ENCODE results near the gene RGS5. TPM values are rescaled to one million over a fixed set of nuclear protein-coding genes. Genes with fewer than 3 reads are reported as not detected.

RGS5 gene
- polyA plus RNA-seq, 1 donor (not counting 4 experiments of a cell fraction or from before 2014, with no cell fraction given): 4.1 TPM

- TF ChIP-seq EZH2 (IDR thresholded peaks at IDR 0.05; ENCODE audit: low read length): no peak
- no peak for TF ChIP-seq CTCF (optimal IDR thresholded peaks at IDR 0.05 in 1 of 3, IDR thresholded peaks at IDR 0.05 in 1 of 3, conservative IDR thresholded peaks at IDR 0.05 in 1 of 3; ENCODE audit: extremely low read depth in 1 of 3, insufficient read depth in 2 of 3, low read length in 3 of 3)
- dilution Hi-C loops (cut with MboI; ENCODE audit: extremely low pct_ligation_motif_present, low sequenced_read_pairs): no loop called here
- FAIRE-seq: no peak
Observed at GRCh38 chr1:163182330-163182949, 20.3 kb downstream of the RGS5 start.

GRCh38 chr1:163178628-163179027, 24.1 kb downstream of the RGS5 start:
- Histone ChIP-seq H3K36me3 (ENCODE audit: control insufficient read depth in 2 of 2, extremely low read depth in 1 of 2, insufficient read depth in 2 of 2, low read length in 2 of 2) (no peaks in the 10 kb centered on the region), H2AFZ (ENCODE audit: control insufficient read depth, low read length) (no peak overlapping the region), H3K4me1 (ENCODE audit: control insufficient read depth, extremely low read depth, insufficient read depth, low read length) (no peaks in the 10 kb centered on the region), H3K9me3 (ENCODE audit: control insufficient read depth, low read depth, low read length) (no peaks in the 10 kb centered on the region), H3K79me2 (ENCODE audit: control insufficient read depth, insufficient read depth, low read length) (no peaks in the 10 kb centered on the region), H3K4me2 (ENCODE audit: control insufficient read depth, extremely low read depth, insufficient read depth, low read depth, low read length) (no peak overlapping the region), H3K9me1 (ENCODE audit: control insufficient read depth, extremely low read depth, insufficient read depth, low read length) (no peaks in the 10 kb centered on the region), H3K4me3 (ENCODE audit: control insufficient read depth in 2 of 3, extremely low read depth in 1 of 3, insufficient read depth in 2 of 3, low read depth in 1 of 3, low read length in 3 of 3) (no peak overlapping the region), H3K27me3 (ENCODE audit: control insufficient read depth, extremely low read depth, insufficient read depth, low read length) (no peaks in the 10 kb centered on the region), H4K20me1 (ENCODE audit: control insufficient read depth, extremely low read depth, insufficient read depth, low read length) (no peaks in the 10 kb centered on the region), H3K9ac (ENCODE audit: control insufficient read depth, extremely low read depth, insufficient read depth, low read length) (no peak overlapping the region), H3K27ac (ENCODE audit: control insufficient read depth, insufficient read depth, low read length) (no peak overlapping the region)
- dilution Hi-C loops (cut with MboI; ENCODE audit: extremely low pct_ligation_motif_present, low sequenced_read_pairs): no loop called here
- TF ChIP-seq CTCF (optimal IDR thresholded peaks at IDR 0.05 in 1 of 3, IDR thresholded peaks at IDR 0.05 in 1 of 3, conservative IDR thresholded peaks at IDR 0.05 in 1 of 3; ENCODE audit: extremely low read depth in 1 of 3, insufficient read depth in 2 of 3, low read length in 3 of 3): no peak
- no peak for TF ChIP-seq EZH2 (IDR thresholded peaks at IDR 0.05; ENCODE audit: low read length)
- no peak for DNase-seq (ENCODE audit: low read depth, low spot score)
- no peak for FAIRE-seq

More at GRCh38 chr1:163182330-163182949, 20.3 kb downstream of the RGS5 start:
- H3K9me1 ChIP-seq (ENCODE audit: control insufficient read depth, extremely low read depth, insufficient read depth, low read length): no peaks in the 10 kb centered on the region
- H2AFZ ChIP-seq (ENCODE audit: control insufficient read depth, low read length): no peak overlapping the region
- no peak overlapping the region for H3K27ac ChIP-seq (ENCODE audit: control insufficient read depth, insufficient read depth, low read length)
- no peaks in the 10 kb centered on the region for H3K4me1 ChIP-seq (ENCODE audit: control insufficient read depth, extremely low read depth, insufficient read depth, low read length)
- no peak for DNase-seq (ENCODE audit: low read depth, low spot score)
- H3K9ac ChIP-seq (ENCODE audit: control insufficient read depth, extremely low read depth, insufficient read depth, low read length): no peak overlapping the region
- H3K4me2 ChIP-seq (ENCODE audit: control insufficient read depth, extremely low read depth, insufficient read depth, low read depth, low read length): no peak overlapping the region
- no peaks in the 10 kb centered on the region for H4K20me1 ChIP-seq (ENCODE audit: control insufficient read depth, extremely low read depth, insufficient read depth, low read length)
- no peaks in the 10 kb centered on the region for H3K36me3 ChIP-seq (ENCODE audit: control insufficient read depth in 2 of 2, extremely low read depth in 1 of 2, insufficient read depth in 2 of 2, low read length in 2 of 2)
- H3K9me3 ChIP-seq (ENCODE audit: control insufficient read depth, low read depth, low read length): no peaks in the 10 kb centered on the region
- no peak overlapping the region for H3K4me3 ChIP-seq (ENCODE audit: control insufficient read depth in 2 of 3, extremely low read depth in 1 of 3, insufficient read depth in 2 of 3, low read depth in 1 of 3, low read length in 3 of 3)
- H3K27me3 ChIP-seq (ENCODE audit: control insufficient read depth, extremely low read depth, insufficient read depth, low read length): no peaks in the 10 kb centered on the region
- H3K79me2 ChIP-seq (ENCODE audit: control insufficient read depth, insufficient read depth, low read length): no peaks in the 10 kb centered on the region
